ENCODE measurements around the gene LASP1. TPM values are rescaled to one million over a fixed set of nuclear protein-coding genes. Genes with fewer than 3 reads are reported as not detected.
A peak's percentile ranks its signal among the peaks of the same experiment; 100 is the strongest.

LASP1 gene
- total and polyA plus RNA-seq, 3 donors from 2014 or later, result 58.2 to 83.2 (median 60.3) TPM

DNA sequence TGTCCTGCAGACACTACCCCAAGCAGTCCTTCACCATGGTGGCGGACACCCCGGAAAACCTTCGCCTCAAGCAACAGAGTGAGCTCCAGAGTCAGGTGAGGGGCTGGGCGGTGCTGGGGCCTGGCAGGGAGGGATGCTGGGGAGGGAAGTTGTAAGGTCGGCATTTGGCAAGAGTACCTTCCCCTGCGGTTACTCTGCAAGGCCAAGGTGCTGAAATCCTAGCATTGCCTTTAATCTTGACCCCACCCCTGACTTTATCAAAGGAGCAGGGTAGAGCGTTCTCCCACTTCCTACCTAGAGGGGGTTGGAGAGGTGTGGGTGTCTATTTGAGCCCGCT is 20.5 kb downstream of the LASP1 start:
- TF ChIP-seq, protein P1, sequence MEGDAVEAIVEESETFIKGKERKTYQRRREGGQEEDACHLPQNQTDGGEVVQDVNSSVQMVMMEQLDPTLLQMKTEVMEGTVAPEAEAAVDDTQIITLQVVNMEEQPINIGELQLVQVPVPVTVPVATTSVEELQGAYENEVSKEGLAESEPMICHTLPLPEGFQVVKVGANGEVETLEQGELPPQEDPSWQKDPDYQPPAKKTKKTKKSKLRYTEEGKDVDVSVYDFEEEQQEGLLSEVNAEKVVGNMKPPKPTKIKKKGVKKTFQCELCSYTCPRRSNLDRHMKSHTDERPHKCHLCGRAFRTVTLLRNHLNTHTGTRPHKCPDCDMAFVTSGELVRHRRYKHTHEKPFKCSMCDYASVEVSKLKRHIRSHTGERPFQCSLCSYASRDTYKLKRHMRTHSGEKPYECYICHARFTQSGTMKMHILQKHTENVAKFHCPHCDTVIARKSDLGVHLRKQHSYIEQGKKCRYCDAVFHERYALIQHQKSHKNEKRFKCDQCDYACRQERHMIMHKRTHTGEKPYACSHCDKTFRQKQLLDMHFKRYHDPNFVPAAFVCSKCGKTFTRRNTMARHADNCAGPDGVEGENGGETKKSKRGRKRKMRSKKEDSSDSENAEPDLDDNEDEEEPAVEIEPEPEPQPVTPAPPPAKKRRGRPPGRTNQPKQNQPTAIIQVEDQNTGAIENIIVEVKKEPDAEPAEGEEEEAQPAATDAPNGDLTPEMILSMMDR (IDR thresholded peaks at IDR 0.05), result no peak
- no peak for TF ChIP-seq POLR2A (IDR thresholded peaks at IDR 0.05)
- no peaks in the 10 kb centered on the region for H3K27me3 ChIP-seq
- no peak overlapping the region for H3K27ac ChIP-seq
- DNase-seq, result no peak
- H3K4me3 ChIP-seq, result no peak overlapping the region
- 81 to 87% methylated on average over 3 to 8 of the region's 8 CpGs for WGBS, 2 donors
- H3K4me1 ChIP-seq, result peaks cover 22% of the 10 kb centered on the region
- H3K9me3 ChIP-seq, result no peaks in the 10 kb centered on the region
- H3K36me3 ChIP-seq (ENCODE audit: low read depth, missing control alignments), result no peaks in the 10 kb centered on the region
- intact Hi-C loops (cut with DNase I; ENCODE audit: low total_unique reads), result no loop called here

DNA sequence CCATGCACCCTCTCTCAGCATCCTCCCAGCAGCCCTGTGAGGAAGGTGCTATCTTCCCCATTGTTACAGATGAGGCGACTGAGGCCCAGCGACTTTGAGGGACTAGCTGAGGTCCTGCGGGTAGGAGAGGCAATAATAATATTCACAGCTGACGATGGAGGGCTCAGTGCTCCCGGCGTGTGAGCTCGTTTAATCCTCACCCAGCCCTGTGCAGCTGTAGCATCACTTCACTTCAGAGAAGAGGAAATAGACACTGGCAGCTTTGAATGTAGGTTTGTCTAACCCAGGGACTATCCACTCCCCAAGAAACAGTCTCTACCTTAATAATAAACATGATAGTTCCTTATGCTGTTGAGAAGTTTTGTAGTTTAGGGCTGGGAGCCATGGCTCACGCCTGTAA is 21.6 kb downstream of the LASP1 start:
- WGBS, 2 donors, result 85 to 93% methylated on average over 8 of the region's 8 CpGs
- DNase-seq, result no peak
- intact Hi-C loops (cut with DNase I; ENCODE audit: low total_unique reads), result no loop called here
- no peaks in the 10 kb centered on the region for H3K9me3 ChIP-seq
- TF ChIP-seq, protein P1 (IDR thresholded peaks at IDR 0.05), result no peak
- no peak for TF ChIP-seq POLR2A (IDR thresholded peaks at IDR 0.05)
- no peak overlapping the region for H3K4me3 ChIP-seq
- H3K27me3 ChIP-seq, result no peaks in the 10 kb centered on the region
- H3K27ac ChIP-seq, result no peak overlapping the region
- peaks cover 13% of the 10 kb centered on the region for H3K4me1 ChIP-seq
- H3K36me3 ChIP-seq (ENCODE audit: low read depth, missing control alignments), result no peaks in the 10 kb centered on the region

DNA sequence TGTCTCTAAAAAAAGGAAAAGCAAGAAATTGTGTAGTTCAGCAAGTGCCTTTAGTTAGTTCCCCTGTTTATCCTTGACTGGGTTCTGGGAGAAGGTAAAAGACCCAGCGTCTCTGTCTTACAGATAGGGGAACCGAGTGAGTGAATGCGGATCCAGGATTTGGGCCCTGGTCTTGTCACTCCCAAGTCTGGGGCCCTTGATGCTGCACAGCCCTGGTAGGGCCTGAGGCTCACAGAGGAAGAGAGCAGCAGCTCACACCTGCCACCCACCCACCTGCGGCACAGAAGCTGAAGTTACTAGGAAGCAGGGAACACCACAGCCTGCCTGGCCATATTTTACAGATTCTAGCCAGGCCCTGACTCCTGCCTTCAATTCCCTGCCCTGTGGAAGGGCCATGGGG is 22.2 kb downstream of the LASP1 start:
- Histone ChIP-seq H3K36me3 (ENCODE audit: low read depth, missing control alignments) (no peaks in the 10 kb centered on the region), H3K9me3 (no peaks in the 10 kb centered on the region), H3K4me3 (no peak overlapping the region), H3K27me3 (no peaks in the 10 kb centered on the region), H3K4me1 (peaks cover 19% of the 10 kb centered on the region), H3K27ac (no peak overlapping the region)
- TF ChIP-seq, protein P1 (IDR thresholded peaks at IDR 0.05), result no peak
- no peak for TF ChIP-seq POLR2A (IDR thresholded peaks at IDR 0.05)
- no peak for DNase-seq
- 85 to 87% methylated on average over 3 to 4 of the region's 4 CpGs for WGBS, 2 donors
- intact Hi-C loops (cut with DNase I; ENCODE audit: low total_unique reads), result no loop called here

DNA sequence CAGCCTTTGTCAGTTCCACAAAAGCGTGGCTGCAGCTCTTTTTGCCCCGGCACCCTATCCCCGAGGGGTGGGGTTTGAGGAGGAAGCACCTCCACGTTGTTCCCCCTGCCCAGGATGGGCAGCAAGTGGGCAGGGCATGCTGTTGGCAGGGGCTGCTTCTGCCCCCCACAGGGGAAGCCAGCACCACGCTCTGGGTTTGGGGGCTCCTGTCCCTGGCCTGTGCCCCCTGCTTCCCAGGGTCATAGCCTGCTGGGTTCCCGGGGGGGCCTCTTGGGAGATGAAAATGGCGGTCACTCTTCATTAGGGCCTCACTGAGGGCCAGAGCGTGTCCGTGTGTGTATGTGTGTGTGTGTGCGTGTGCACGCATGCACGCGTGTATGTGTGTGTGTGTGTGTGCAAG is 22.8 kb downstream of the LASP1 start:
- intact Hi-C loops (cut with DNase I; ENCODE audit: low total_unique reads), result no loop called here
- H3K27me3 ChIP-seq, result no peaks in the 10 kb centered on the region
- TF ChIP-seq, protein P1 (IDR thresholded peaks at IDR 0.05), result no peak
- no peak for TF ChIP-seq POLR2A (IDR thresholded peaks at IDR 0.05)
- no peak for DNase-seq
- no peak overlapping the region for H3K4me3 ChIP-seq
- H3K36me3 ChIP-seq (ENCODE audit: low read depth, missing control alignments), result no peaks in the 10 kb centered on the region
- no peak overlapping the region for H3K27ac ChIP-seq
- no peaks in the 10 kb centered on the region for H3K9me3 ChIP-seq
- WGBS, 2 donors, result 81 to 85% methylated on average over 10 to 13 of the region's 13 CpGs
- peaks cover 24% of the 10 kb centered on the region for H3K4me1 ChIP-seq

DNA sequence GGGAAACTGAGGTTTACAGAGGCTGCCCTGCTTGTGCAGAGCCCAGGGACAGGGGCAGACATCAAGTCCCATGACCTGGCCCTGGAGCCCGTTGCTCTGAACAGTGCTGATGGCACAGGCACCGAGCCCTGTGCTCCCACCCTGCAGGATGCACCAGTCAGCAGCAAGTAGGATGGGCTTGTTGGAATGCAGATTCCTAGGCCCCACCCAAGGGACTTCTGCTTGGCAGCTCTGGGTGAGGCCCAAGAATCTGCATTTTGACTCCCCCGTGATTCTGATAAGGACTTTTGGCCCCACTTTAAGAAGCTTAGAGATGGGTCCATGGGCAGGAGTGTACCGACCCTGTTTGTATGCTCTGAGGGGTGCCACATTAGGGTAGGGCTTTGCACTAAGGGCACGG is 23.3 kb downstream of the LASP1 start:
- TF ChIP-seq, protein P1 (IDR thresholded peaks at IDR 0.05), result no peak
- no peak for TF ChIP-seq POLR2A (IDR thresholded peaks at IDR 0.05)
- Histone ChIP-seq H3K27me3 (no peaks in the 10 kb centered on the region), H3K4me3 (no peak overlapping the region), H3K27ac (peak overlapping the region in 1 of 2 donors; percentile 21), H3K36me3 (ENCODE audit: low read depth, missing control alignments) (no peaks in the 10 kb centered on the region), H3K4me1 (peaks cover 29% of the 10 kb centered on the region), H3K9me3 (no peaks in the 10 kb centered on the region)
- intact Hi-C loops (cut with DNase I; ENCODE audit: low total_unique reads), result no loop called here
- DNase-seq, result no peak
- WGBS, 2 donors, result 43 to 59% methylated on average over 4 to 5 of the region's 5 CpGs
